ENCODE measurements around the gene ZNF84. TPM values are rescaled to one million over a fixed set of nuclear protein-coding genes. Genes with fewer than 3 reads are reported as not detected.
A peak's percentile ranks its signal among the peaks of the same experiment; 100 is the strongest.

The ZNF84 gene
- total RNA-seq, 1 experiment from 2014 or later: 40.4 TPM

DNA sequence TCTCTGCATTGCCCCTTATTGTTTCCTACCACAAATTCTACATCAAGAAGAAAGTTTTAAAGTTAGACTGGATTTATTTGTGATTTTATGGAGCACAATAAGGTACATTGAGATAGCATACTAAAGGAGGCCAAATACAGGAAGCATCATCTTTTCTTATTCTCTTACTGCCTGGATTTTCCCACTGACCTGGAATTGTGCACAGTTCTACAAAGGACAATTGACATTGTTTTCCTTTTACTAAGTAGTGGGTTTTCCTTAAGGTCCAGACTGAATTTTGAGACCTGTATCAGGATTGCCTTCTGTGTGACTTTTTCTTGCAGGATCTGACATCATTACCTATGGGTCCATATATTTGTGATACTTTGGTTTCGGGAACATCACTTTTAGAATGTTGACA is 24.6 kb downstream of the ZNF84 start:
- Histone ChIP-seq H3K9me3 (ENCODE audit: low read depth, low read length, poor library complexity, severe bottlenecking) (peaks cover 96% of the 10 kb centered on the region), H3K4me1 (ENCODE audit: insufficient read depth, low read length, poor library complexity, severe bottlenecking) (no peaks in the 10 kb centered on the region), H3K27me3 (replicated peaks; ENCODE audit: insufficient read depth, low read depth, low read length, poor library complexity) (no peaks in the 10 kb centered on the region), H3K27ac (ENCODE audit: low read depth, low read length, poor library complexity, severe bottlenecking) (no peak overlapping the region), H3K4me3 (ENCODE audit: low read depth, low read length, poor library complexity, severe bottlenecking) (no peak overlapping the region), H3K36me3 (ENCODE audit: insufficient read depth, low read length, poor library complexity, severe bottlenecking) (peaks cover 9% of the 10 kb centered on the region)
- intact Hi-C loops (cut with micrococcal nuclease; ENCODE audit: unreplicated experiment): no loop called here
- TF ChIP-seq, protein P1, sequence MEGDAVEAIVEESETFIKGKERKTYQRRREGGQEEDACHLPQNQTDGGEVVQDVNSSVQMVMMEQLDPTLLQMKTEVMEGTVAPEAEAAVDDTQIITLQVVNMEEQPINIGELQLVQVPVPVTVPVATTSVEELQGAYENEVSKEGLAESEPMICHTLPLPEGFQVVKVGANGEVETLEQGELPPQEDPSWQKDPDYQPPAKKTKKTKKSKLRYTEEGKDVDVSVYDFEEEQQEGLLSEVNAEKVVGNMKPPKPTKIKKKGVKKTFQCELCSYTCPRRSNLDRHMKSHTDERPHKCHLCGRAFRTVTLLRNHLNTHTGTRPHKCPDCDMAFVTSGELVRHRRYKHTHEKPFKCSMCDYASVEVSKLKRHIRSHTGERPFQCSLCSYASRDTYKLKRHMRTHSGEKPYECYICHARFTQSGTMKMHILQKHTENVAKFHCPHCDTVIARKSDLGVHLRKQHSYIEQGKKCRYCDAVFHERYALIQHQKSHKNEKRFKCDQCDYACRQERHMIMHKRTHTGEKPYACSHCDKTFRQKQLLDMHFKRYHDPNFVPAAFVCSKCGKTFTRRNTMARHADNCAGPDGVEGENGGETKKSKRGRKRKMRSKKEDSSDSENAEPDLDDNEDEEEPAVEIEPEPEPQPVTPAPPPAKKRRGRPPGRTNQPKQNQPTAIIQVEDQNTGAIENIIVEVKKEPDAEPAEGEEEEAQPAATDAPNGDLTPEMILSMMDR (conservative IDR thresholded peaks at IDR 0.05; ENCODE audit: low read depth, low read length): no peak
- no peak for TF ChIP-seq EZH2 (IDR thresholded peaks at IDR 0.05; ENCODE audit: borderline replicate concordance, low read depth, low read length, poor library complexity, severe bottlenecking)
- POLR2A ChIA-PET (ENCODE audit: low non-redundant PET): no interaction called here
- no peak for DNase-seq (ENCODE audit: low spot score)
- CTCF ChIA-PET: no interaction called here
- BruUV-seq (replicated peaks): no TSS peak

DNA sequence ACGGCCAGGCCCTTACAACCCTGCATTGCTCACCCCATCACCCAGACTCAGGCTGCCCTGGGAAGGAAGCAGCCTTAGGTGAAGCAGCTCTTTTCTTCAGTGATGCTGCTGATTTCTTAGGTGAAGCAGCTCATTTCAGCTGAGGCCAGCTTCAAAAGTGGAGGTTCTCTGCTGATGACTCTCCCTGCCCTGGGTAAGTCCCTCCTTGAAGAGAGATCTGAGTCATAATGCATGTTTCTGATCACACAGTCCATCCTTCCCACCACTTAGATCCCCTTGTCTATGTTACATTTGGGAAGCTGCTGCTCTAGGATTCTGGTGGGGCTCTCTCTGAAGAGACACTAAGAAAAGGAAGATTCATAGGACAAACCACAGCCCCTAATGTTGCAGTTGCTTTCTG is 26.2 kb downstream of the ZNF84 start:
- Histone ChIP-seq H3K27me3 (replicated peaks; ENCODE audit: insufficient read depth, low read depth, low read length, poor library complexity) (no peaks in the 10 kb centered on the region), H3K36me3 (ENCODE audit: insufficient read depth, low read length, poor library complexity, severe bottlenecking) (no peaks in the 10 kb centered on the region), H3K4me1 (ENCODE audit: insufficient read depth, low read length, poor library complexity, severe bottlenecking) (no peaks in the 10 kb centered on the region), H3K4me3 (ENCODE audit: low read depth, low read length, poor library complexity, severe bottlenecking) (no peak overlapping the region), H3K27ac (ENCODE audit: low read depth, low read length, poor library complexity, severe bottlenecking) (no peak overlapping the region), H3K9me3 (ENCODE audit: low read depth, low read length, poor library complexity, severe bottlenecking) (peaks cover 89% of the 10 kb centered on the region)
- no TSS peak for BruUV-seq (replicated peaks)
- no peak for DNase-seq (ENCODE audit: low spot score)
- CTCF ChIA-PET: no interaction called here
- TF ChIP-seq EZH2 (IDR thresholded peaks at IDR 0.05; ENCODE audit: borderline replicate concordance, low read depth, low read length, poor library complexity, severe bottlenecking): no peak
- TF ChIP-seq, protein P1 (conservative IDR thresholded peaks at IDR 0.05; ENCODE audit: low read depth, low read length): no peak
- intact Hi-C loops (cut with micrococcal nuclease; ENCODE audit: unreplicated experiment): no loop called here
- POLR2A ChIA-PET (ENCODE audit: low non-redundant PET): no interaction called here

DNA sequence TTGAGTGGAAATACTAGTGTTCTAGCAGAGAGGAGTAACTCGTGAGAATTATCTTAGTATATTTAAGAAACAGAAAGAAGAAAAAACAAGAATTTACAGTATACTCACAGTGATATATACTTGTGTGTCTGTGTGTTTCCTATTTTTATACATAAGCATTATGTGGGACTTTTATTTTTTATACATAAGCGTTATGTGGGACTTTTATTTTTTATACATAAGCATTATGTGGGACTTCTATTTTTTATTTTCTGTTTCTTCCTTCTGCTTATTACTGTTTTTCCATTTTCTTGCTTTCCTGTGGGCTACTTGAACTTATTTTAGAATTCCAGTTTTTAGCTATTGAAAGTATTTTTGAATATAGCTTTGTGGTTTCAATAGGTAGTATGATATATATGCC is 36.5 kb downstream of the ZNF84 start:
- intact Hi-C loops (cut with micrococcal nuclease; ENCODE audit: unreplicated experiment): no loop called here
- CTCF ChIA-PET: no interaction called here
- POLR2A ChIA-PET (ENCODE audit: low non-redundant PET): no interaction called here

DNA sequence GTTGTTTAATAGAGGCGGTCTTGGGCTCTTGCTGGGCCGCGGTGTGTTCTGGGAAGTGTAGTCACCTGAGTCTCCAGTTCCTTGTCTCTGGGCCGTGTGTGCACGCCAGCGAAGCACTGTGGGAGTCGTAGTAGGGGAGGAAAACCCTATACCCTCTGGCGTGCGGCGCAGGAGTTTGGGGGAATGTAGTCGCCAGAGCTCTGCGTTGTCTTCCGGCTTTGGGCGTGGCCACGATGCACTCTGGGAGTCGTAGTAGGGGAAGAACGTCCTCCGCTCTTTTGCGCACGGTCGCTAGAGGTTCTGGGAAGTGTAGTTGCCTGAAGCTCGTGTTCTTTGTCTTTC is 42.7 kb downstream of the ZNF84 start:
- ChIA-PET POLR2A (ENCODE audit: low non-redundant PET) (interaction anchor here (0.6 kb wide), 2 partner anchors 9 to 94 kb away, joined by 3 to 4 read pairs; partner anchors contain the start of gene ZNF26), CTCF (no interaction called here)
- TF ChIP-seq, protein P1 (conservative IDR thresholded peaks at IDR 0.05; ENCODE audit: low read depth, low read length): no peak
- TF ChIP-seq EZH2 (IDR thresholded peaks at IDR 0.05; ENCODE audit: borderline replicate concordance, low read depth, low read length, poor library complexity, severe bottlenecking): no peak
- Histone ChIP-seq H3K36me3 (ENCODE audit: insufficient read depth, low read length, poor library complexity, severe bottlenecking) (peaks cover 36% of the 10 kb centered on the region), H3K4me1 (ENCODE audit: insufficient read depth, low read length, poor library complexity, severe bottlenecking) (no peaks in the 10 kb centered on the region), H3K4me3 (ENCODE audit: low read depth, low read length, poor library complexity, severe bottlenecking) (peak overlapping the region; percentile 83), H3K27me3 (replicated peaks; ENCODE audit: insufficient read depth, low read depth, low read length, poor library complexity) (no peaks in the 10 kb centered on the region), H3K9me3 (ENCODE audit: low read depth, low read length, poor library complexity, severe bottlenecking) (peaks cover 64% of the 10 kb centered on the region), H3K27ac (ENCODE audit: low read depth, low read length, poor library complexity, severe bottlenecking) (peak overlapping the region; percentile 98)
- BruUV-seq (replicated peaks): no TSS peak
- intact Hi-C loops (cut with micrococcal nuclease; ENCODE audit: unreplicated experiment): loop anchor here (1.0 to 2.0 kb wide), 3 partner anchors 43 to 101 kb away; partner anchors contain the start of genes ZNF10, ZNF268, ZNF84 and ZNF891
- DNase-seq (ENCODE audit: low spot score): peak; percentile 99

More for the DNA sequence above, 36.5 kb downstream of the ZNF84 start:
- H3K36me3 ChIP-seq (ENCODE audit: insufficient read depth, low read length, poor library complexity, severe bottlenecking): no peaks in the 10 kb centered on the region
- H3K27ac ChIP-seq (ENCODE audit: low read depth, low read length, poor library complexity, severe bottlenecking): no peak overlapping the region
- BruUV-seq (replicated peaks): no TSS peak
- H3K4me1 ChIP-seq (ENCODE audit: insufficient read depth, low read length, poor library complexity, severe bottlenecking): no peaks in the 10 kb centered on the region
- H3K27me3 ChIP-seq (replicated peaks; ENCODE audit: insufficient read depth, low read depth, low read length, poor library complexity): no peaks in the 10 kb centered on the region
- H3K9me3 ChIP-seq (ENCODE audit: low read depth, low read length, poor library complexity, severe bottlenecking): peaks cover 37% of the 10 kb centered on the region
- DNase-seq (ENCODE audit: low spot score): no peak
- H3K4me3 ChIP-seq (ENCODE audit: low read depth, low read length, poor library complexity, severe bottlenecking): no peak overlapping the region
- no peak for TF ChIP-seq EZH2 (IDR thresholded peaks at IDR 0.05; ENCODE audit: borderline replicate concordance, low read depth, low read length, poor library complexity, severe bottlenecking)

Measured in A673 (cell line).